ENCODE data around the gene CCDC91. TPM values are rescaled to one million over a fixed set of nuclear protein-coding genes. Genes with fewer than 3 reads are reported as not detected.

Gene CCDC91
- total RNA-seq, 1 donor from 2014 or later, result 30.2 TPM

- no peak for TF ChIP-seq CTCF (IDR thresholded peaks at IDR 0.05)
- Histone ChIP-seq H3K27me3 (ENCODE audit: low read depth) (no peaks in the 10 kb centered on the region), H3K9me3 (peaks cover 6% of the 10 kb centered on the region), H3K4me1 (no peaks in the 10 kb centered on the region), H3K36me3 (no peaks in the 10 kb centered on the region), H3K27ac (no peak overlapping the region), H3K4me3 (no peak overlapping the region)
- DNase-seq (no peak), ATAC-seq (no peak)
- intact Hi-C loops (cut with DNase I), result no loop called here
These were observed 27.5 kb downstream of the CCDC91 start for GRCh38 chr12:28217805-28218204.

GRCh38 chr12:28218875-28219274 is 28.6 kb downstream of the CCDC91 start:
- intact Hi-C loops (cut with DNase I), result no loop called here

GRCh38 chr12:28219827-28220226 is 29.6 kb downstream of the CCDC91 start:
- TF ChIP-seq CTCF (IDR thresholded peaks at IDR 0.05), result no peak
- no peak for DNase-seq

More at GRCh38 chr12:28218875-28219274, 28.6 kb downstream of the CCDC91 start:
- no peaks in the 10 kb centered on the region for H3K27me3 ChIP-seq (ENCODE audit: low read depth)
- H3K36me3 ChIP-seq, result no peaks in the 10 kb centered on the region
- H3K4me1 ChIP-seq, result no peaks in the 10 kb centered on the region
- H3K27ac ChIP-seq, result no peak overlapping the region
- no peak for TF ChIP-seq CTCF (IDR thresholded peaks at IDR 0.05)
- ATAC-seq, result no peak
- DNase-seq, result no peak
- H3K9me3 ChIP-seq, result peaks cover 6% of the 10 kb centered on the region
- no peak overlapping the region for H3K4me3 ChIP-seq

GRCh38 chr12:28222081-28222700 is 31.9 kb downstream of the CCDC91 start:
- Histone ChIP-seq H3K27ac (no peak overlapping the region), H3K4me3 (no peak overlapping the region), H3K36me3 (no peaks in the 10 kb centered on the region), H3K4me1 (no peaks in the 10 kb centered on the region), H3K9me3 (peaks cover 6% of the 10 kb centered on the region), H3K27me3 (ENCODE audit: low read depth) (no peaks in the 10 kb centered on the region)
- TF ChIP-seq CTCF (IDR thresholded peaks at IDR 0.05), result no peak
- ATAC-seq (no peak), DNase-seq (no peak)
- intact Hi-C loops (cut with DNase I), result no loop called here

More at GRCh38 chr12:28219827-28220226, 29.6 kb downstream of the CCDC91 start:
- intact Hi-C loops (cut with DNase I), result no loop called here
- no peaks in the 10 kb centered on the region for H3K27me3 ChIP-seq (ENCODE audit: low read depth)
- no peaks in the 10 kb centered on the region for H3K36me3 ChIP-seq
- no peak overlapping the region for H3K4me3 ChIP-seq
- no peak for ATAC-seq
- H3K4me1 ChIP-seq, result no peaks in the 10 kb centered on the region
- H3K27ac ChIP-seq, result no peak overlapping the region
- H3K9me3 ChIP-seq, result peaks cover 6% of the 10 kb centered on the region

- Histone ChIP-seq H3K4me1 (no peaks in the 10 kb centered on the region), H3K27me3 (ENCODE audit: low read depth) (no peaks in the 10 kb centered on the region), H3K4me3 (no peak overlapping the region), H3K36me3 (no peaks in the 10 kb centered on the region), H3K27ac (no peak overlapping the region), H3K9me3 (peaks cover 6% of the 10 kb centered on the region)
- intact Hi-C loops (cut with DNase I), result no loop called here
- ATAC-seq (no peak), DNase-seq (no peak)
- TF ChIP-seq CTCF (IDR thresholded peaks at IDR 0.05), result no peak
These were observed 32.8 kb downstream of the CCDC91 start for GRCh38 chr12:28223025-28223554.
